Gastrocnemius medialis (tissue), 4 donors: ENCODE data around the gene APBB2. TPM values are rescaled to one million over a fixed set of nuclear protein-coding genes. Genes with fewer than 3 reads are reported as not detected.
"Not testable (repeated sequence)": the region's sequence is repeated elsewhere in the genome, so short reads cannot be mapped to it uniquely, and the experiment has no call there.

Experiments used
- ATAC-seq, 2 donors: fragments of 150-250 bp; one replicate each; pipeline ENCODE4 v1.9.1; 2016
- DNase-seq, 2 donors: peaks; one replicate each; pipeline ENCODE4 v3.0.0-alpha.2; 2019
- H3K27ac ChIP-seq, 4 donors: fragments of 200-600 bp; sonication (generic); 1 replicate in 1 of 4; 2 replicates in 3 of 4; pipeline ENCODE4 v1.5.1; 2016 to 2018; ENCODE audit warnings: mild to moderate bottlenecking in 2 of 4, moderate library complexity in 1 of 4
- H3K27me3 ChIP-seq, 3 donors: fragments of 200-600 bp; sonication (generic) in 2 of 3; 1 replicate in 1 of 3; 2 replicates in 2 of 3; pipeline versions ENCODE4 v1.5.1 to v1.6.0; 2016 to 2019; ENCODE audit warnings: mild to moderate bottlenecking in 1 of 3, moderate library complexity in 1 of 3
- H3K36me3 ChIP-seq, 2 donors: fragments of 200-600 bp; sonication (generic) in 1 of 2; one replicate each; pipeline ENCODE4 v1.5.1; 2017 to 2018
- H3K4me1 ChIP-seq, 2 donors: fragments of 200-600 bp; sonication (generic) in 1 of 2; one replicate each; pipeline ENCODE4 v1.5.1; 2016 to 2017; ENCODE audit warnings: mild to moderate bottlenecking in 2 of 2
- H3K4me3 ChIP-seq, 4 donors: fragments of 200-600 bp; sonication (generic) in 3 of 4; 1 replicate in 1 of 4; 2 replicates in 3 of 4; pipeline ENCODE4 v1.5.1; 2016 to 2019; ENCODE audit warnings: mild to moderate bottlenecking in 2 of 4
- H3K9me3 ChIP-seq, 3 donors: fragments of 200-600 bp; sonication (generic) in 2 of 3; 1 replicate in 1 of 3; 2 replicates in 2 of 3; pipeline ENCODE4 v1.5.1; 2016 to 2019
- POLR2A ChIP-seq, 2 donors: fragments of 450-650 bp; IDR thresholded peaks; one replicate each; pipeline ENCODE4 v1.6.1; 2017; ENCODE audit warnings: antibody characterized with exemption in 2 of 2, mild to moderate bottlenecking in 2 of 2, moderate library complexity in 2 of 2
- in situ Hi-C, 4 donors: fragments of 200-750 bp; cut with MboI; loops; one replicate each; pipeline versions ENCODE4 v1.15.0 to v1.8.0; 2017; ENCODE audit warnings: low sequenced_read_pairs in 4 of 4
- intact Hi-C: fragments of 100-400 bp; cut with DNase I; formaldehyde crosslinking; loops from one replicate; pipeline ENCODE4 v1.15.1; 2023; ENCODE audit warnings: low total_unique reads
- total RNA-seq, 4 donors: library from RNA; depleted of rRNA; stranded (reverse); fragments of >200 nt; gene quantifications; one replicate each; pipeline versions ENCODE4 v1.1.0 to v1.2.3, GENCODE V29; 2016
- TF ChIP-seq, protein P1 (sequence below), 5 experiments: fragments of 450-650 bp in 3 of 5; fragments of 200-600 bp in 2 of 5; sonication (generic) in 2 of 5; IDR thresholded peaks in 4 of 5; conservative IDR thresholded peaks in 1 of 5; 1 replicate in 4 of 5; 2 replicates in 1 of 5; pipeline ENCODE4 v1.5.1; 2016 to 2019; ENCODE audit warnings: antibody characterized with exemption in 5 of 5, mild to moderate bottlenecking in 3 of 5, moderate library complexity in 3 of 5

The APBB2 gene
- total RNA-seq, 4 donors from 2014 or later = 14.3 to 20.5 (median 14.5) TPM

DNA sequence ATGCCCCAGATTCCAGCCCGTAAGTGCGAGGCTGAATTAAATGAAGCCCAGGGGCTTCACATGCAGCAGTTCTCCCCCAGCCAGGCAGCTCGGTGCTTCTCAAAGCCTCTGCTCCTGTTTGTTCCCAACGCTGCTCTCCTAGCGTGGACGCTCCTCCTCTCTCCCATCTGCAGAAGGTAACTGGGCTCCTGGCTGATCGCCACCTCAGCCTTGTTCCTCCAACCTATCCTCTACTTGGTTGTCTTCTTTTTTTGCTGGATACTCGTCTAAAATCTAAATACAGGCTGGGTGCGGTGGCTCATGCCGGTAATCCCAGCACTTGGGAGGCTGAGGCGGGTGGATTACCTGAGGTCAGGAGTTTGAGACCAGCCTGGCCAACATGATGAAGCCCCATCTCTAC lies 394.2 kb downstream of the APBB2 start:
- Histone ChIP-seq H3K4me3 (no peak overlapping the region), H3K27ac (no peak overlapping the region), H3K4me1 (no peaks in the 10 kb centered on the region), H3K27me3 (no peaks in the 10 kb centered on the region), H3K36me3 (peaks cover 0 to 32% of the 10 kb centered on the region in 2 donors), H3K9me3 (no peaks in the 10 kb centered on the region)
- DNase-seq (no peak), ATAC-seq (no peak)
- TF ChIP-seq POLR2A (IDR thresholded peaks at IDR 0.05) = no peak
- TF ChIP-seq, protein P1, sequence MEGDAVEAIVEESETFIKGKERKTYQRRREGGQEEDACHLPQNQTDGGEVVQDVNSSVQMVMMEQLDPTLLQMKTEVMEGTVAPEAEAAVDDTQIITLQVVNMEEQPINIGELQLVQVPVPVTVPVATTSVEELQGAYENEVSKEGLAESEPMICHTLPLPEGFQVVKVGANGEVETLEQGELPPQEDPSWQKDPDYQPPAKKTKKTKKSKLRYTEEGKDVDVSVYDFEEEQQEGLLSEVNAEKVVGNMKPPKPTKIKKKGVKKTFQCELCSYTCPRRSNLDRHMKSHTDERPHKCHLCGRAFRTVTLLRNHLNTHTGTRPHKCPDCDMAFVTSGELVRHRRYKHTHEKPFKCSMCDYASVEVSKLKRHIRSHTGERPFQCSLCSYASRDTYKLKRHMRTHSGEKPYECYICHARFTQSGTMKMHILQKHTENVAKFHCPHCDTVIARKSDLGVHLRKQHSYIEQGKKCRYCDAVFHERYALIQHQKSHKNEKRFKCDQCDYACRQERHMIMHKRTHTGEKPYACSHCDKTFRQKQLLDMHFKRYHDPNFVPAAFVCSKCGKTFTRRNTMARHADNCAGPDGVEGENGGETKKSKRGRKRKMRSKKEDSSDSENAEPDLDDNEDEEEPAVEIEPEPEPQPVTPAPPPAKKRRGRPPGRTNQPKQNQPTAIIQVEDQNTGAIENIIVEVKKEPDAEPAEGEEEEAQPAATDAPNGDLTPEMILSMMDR (IDR thresholded peaks at IDR 0.05 in 4 of 5, conservative IDR thresholded peaks at IDR 0.05 in 1 of 5) = no peak
- in situ Hi-C loops = no loop called here
- intact Hi-C loops = no loop called here

DNA sequence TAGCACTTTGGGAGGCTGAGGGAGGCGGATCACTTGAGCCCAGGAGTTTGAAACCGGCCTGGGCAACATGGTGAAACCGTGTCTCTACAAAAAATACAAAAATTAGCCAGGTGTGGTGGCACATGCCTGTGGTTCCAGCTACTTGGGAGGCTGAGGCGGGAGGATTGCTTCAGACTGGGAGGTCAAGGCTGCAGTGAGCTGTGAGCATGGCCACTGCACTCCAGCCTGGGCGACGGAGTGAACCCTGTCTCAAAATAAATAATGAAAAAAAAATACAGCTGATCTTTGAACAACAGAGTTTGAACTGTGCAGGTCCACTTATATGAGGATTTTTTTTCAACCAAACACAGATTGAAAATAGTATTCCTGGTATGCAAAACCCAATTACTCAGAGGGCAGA lies 397.2 kb downstream of the APBB2 start:
- H3K27me3 ChIP-seq, H3K4me1 ChIP-seq, intact Hi-C loops, H3K9me3 ChIP-seq, H3K4me3 ChIP-seq, ATAC-seq, in situ Hi-C loops, H3K27ac ChIP-seq, DNase-seq: not testable (repeated sequence)
- H3K36me3 ChIP-seq = peaks cover 2 to 28% of the 10 kb centered on the region in 2 donors

DNA sequence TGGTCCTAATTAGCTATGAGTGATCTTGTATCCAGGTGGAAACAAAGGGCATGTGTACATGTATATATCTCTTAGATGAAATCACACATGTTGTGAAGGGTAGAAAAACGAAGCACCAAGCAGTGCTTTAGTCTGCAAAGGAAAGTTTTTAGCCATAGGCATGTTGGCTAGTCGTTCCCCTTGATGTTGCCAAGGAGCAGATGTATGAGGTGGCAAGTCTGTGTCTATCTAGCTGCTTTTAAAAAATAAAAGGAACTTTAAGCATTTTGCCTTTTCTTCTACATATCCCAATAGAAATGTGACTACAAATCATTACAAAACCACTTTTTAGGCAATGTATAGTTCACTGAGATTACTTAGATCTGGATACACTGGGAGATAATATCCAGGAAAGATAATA lies 401.5 kb downstream of the APBB2 start:
- TF ChIP-seq POLR2A (IDR thresholded peaks at IDR 0.05) = no peak
- TF ChIP-seq, protein P1 (IDR thresholded peaks at IDR 0.05 in 4 of 5, conservative IDR thresholded peaks at IDR 0.05 in 1 of 5) = no peak
- Histone ChIP-seq H3K36me3 (peaks cover 2 to 18% of the 10 kb centered on the region in 2 donors), H3K27me3 (no peaks in the 10 kb centered on the region), H3K4me1 (no peaks in the 10 kb centered on the region), H3K27ac (no peak overlapping the region), H3K9me3 (no peaks in the 10 kb centered on the region), H3K4me3 (no peak overlapping the region)
- ATAC-seq (no peak), DNase-seq (no peak)
- in situ Hi-C loops (no loop called here), intact Hi-C loops (no loop called here)

DNA sequence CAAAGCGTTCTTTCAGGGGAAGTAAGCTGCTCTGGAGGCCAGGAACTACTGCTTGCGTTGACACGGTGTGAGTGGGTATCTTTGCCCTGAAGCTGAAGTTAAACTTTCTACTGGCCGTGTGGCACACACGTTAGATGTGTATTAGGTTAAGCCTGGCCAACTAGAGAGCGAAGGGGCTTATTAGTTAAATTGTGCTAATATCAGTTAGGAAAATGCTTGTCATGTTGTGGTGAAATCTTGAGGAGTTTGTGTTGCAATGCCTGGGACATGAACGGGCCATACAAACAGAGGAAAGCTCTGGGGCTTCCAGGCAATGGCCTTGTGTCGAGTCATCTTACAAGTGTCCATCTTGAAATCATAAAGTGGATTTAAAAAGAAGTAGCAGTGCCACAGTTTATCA lies 402.0 kb downstream of the APBB2 start:
- intact Hi-C loops (no loop called here), in situ Hi-C loops (no loop called here)
- Histone ChIP-seq H3K27me3 (no peaks in the 10 kb centered on the region), H3K4me3 (no peak overlapping the region), H3K4me1 (no peaks in the 10 kb centered on the region), H3K36me3 (peaks cover 2 to 18% of the 10 kb centered on the region in 2 donors), H3K9me3 (no peaks in the 10 kb centered on the region), H3K27ac (peak overlapping the region in 1 of 4 donors; percentile 17)
- peak in 1 of 2 donors; percentile 39 for ATAC-seq
- no peak for DNase-seq
- TF ChIP-seq, protein P1 (IDR thresholded peaks at IDR 0.05 in 4 of 5, conservative IDR thresholded peaks at IDR 0.05 in 1 of 5) = no peak
- no peak for TF ChIP-seq POLR2A (IDR thresholded peaks at IDR 0.05)

DNA sequence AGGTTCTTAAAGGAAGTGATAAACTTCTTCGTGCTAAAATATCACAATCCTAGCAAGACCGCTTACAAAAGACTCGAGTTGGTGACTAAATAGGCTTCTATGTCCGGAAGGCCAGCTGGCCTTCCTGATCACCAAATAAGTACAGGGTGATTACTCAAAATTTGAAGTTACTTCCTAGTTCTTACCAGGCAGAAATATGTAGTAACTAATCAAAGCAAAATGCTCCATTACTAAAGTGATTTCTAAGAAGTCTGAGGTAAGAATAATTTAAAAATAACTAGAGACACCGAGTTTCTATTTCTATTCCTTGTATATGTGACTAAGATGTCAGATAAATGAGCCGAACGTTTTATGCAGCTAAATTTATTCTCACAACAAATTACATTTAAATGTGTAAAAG lies 402.4 kb downstream of the APBB2 start:
- H3K36me3 ChIP-seq = peaks cover 2 to 18% of the 10 kb centered on the region in 2 donors
- H3K4me1 ChIP-seq = no peaks in the 10 kb centered on the region
- H3K9me3 ChIP-seq = no peaks in the 10 kb centered on the region
- in situ Hi-C loops (no loop called here), intact Hi-C loops (no loop called here)
- H3K4me3 ChIP-seq = no peak overlapping the region
- TF ChIP-seq POLR2A (IDR thresholded peaks at IDR 0.05) = no peak
- TF ChIP-seq, protein P1 (IDR thresholded peaks at IDR 0.05 in 4 of 5, conservative IDR thresholded peaks at IDR 0.05 in 1 of 5) = no peak
- no peak for ATAC-seq
- H3K27me3 ChIP-seq = no peaks in the 10 kb centered on the region
- no peak for DNase-seq
- peak overlapping the region in 1 of 4 donors; percentile 17 for H3K27ac ChIP-seq
